Loucy (cell line): ENCODE results near the gene PTGFRN.

Experiments used
- EZH2phosphoT487 ChIP-seq: fragments of 200-600 bp; IDR thresholded peaks from 2 replicates; pipeline ENCODE4 v1.6.1; 2018; ENCODE audit warnings: antibody characterized with exemption, mild to moderate bottlenecking, moderate library complexity, borderline replicate concordance
- TF ChIP-seq, protein P1 (sequence below): fragments of 200-600 bp; sonication (generic); conservative IDR thresholded peaks from 2 replicates; pipeline ENCODE4 v1.5.1; 2014; ENCODE audit warnings: mild to moderate bottlenecking, antibody characterized with exemption, low read length

- TF ChIP-seq EZH2phosphoT487 = no peak
- TF ChIP-seq, protein P1, sequence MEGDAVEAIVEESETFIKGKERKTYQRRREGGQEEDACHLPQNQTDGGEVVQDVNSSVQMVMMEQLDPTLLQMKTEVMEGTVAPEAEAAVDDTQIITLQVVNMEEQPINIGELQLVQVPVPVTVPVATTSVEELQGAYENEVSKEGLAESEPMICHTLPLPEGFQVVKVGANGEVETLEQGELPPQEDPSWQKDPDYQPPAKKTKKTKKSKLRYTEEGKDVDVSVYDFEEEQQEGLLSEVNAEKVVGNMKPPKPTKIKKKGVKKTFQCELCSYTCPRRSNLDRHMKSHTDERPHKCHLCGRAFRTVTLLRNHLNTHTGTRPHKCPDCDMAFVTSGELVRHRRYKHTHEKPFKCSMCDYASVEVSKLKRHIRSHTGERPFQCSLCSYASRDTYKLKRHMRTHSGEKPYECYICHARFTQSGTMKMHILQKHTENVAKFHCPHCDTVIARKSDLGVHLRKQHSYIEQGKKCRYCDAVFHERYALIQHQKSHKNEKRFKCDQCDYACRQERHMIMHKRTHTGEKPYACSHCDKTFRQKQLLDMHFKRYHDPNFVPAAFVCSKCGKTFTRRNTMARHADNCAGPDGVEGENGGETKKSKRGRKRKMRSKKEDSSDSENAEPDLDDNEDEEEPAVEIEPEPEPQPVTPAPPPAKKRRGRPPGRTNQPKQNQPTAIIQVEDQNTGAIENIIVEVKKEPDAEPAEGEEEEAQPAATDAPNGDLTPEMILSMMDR = no peak
Measured at GRCh38 chr1:116981521-116982037, 71.9 kb downstream of the PTGFRN start.
